CD4-positive, alpha-beta T cell treated with Interleukin-15 for 1 hour (primary cell): ENCODE data around the gene PACSIN2.
"Not testable (repeated sequence)": the region's sequence is repeated elsewhere in the genome, so short reads cannot be mapped to it uniquely, and the experiment has no call there.

Experiments
- DNase-seq: peaks from one replicate; pipeline ENCODE4 v3.0.0-alpha.2; 2020

Gene PACSIN2

DNA sequence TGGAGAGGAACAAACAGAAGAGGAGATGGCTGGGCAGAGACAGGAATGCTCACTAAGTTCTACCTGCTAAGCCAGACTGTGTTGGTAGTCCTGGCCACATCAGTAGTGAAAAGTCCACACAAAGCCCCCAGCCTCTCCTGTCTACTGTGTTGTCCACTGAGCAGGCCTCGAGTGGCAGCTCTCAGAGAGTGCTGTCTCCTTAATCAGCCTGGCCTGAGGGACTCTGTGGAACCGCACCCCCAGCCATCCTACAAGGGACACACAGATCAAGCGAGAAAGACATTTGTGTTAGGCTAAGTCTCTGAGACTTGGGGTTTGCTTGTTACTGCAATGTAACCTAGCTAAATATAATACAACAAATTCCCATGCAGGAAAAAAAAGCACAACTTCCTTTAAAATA is 71.0 kb downstream of the PACSIN2 start:
- DNase-seq, result no peak

DNA sequence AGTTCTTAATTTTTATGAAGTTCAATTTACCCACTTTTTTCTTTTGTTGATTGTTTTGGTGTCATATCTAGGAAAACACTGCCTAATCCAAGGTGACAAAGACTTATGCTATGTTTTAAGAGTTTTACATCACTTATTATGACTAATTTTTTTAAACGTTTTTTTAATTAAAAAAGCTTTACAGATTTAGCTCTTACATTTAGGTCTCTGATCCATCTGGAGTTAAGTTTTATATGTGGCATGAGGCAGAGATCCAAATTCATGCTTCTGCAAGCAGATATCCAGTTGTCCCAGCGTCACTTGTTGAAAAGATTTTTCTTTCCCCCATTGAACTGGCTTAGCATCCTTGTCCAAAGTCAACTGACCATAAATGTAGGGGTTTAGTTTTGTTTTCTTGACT is 72.6 kb downstream of the PACSIN2 start:
- DNase-seq, result no peak

DNA sequence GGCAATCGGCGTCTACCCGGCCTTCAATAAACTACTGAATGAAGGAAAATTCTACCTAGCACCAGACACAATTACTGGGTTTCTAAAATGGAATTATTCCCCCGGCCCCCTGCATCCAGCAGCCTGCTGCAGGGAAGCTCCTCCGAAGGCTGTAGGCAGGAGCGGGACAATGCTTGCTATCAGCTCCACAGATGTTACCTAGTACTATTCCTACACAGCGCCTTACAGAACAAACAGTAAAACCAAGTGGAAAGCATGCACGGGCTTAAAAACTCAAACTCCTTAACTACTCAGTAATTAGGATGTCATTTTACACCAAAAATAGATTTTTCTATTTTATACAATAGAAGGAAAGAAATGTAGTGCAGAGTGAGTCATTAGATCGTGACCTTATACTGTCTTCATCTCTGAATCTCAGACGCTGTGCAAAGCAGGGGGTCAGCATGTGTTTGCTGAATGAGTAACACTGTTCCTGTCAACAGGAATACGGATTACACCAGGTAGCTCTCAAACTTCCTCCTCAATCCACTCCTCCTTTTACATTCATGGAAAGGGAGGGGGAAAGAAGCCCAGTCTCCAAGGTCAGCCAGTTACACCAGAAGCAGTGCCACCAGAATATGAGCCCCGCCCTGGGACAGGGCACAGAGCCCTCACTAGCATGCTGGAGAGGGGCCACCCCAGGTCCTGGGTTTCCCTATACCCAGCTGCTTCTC is 74.9 kb downstream of the PACSIN2 start:
- no peak for DNase-seq

DNA sequence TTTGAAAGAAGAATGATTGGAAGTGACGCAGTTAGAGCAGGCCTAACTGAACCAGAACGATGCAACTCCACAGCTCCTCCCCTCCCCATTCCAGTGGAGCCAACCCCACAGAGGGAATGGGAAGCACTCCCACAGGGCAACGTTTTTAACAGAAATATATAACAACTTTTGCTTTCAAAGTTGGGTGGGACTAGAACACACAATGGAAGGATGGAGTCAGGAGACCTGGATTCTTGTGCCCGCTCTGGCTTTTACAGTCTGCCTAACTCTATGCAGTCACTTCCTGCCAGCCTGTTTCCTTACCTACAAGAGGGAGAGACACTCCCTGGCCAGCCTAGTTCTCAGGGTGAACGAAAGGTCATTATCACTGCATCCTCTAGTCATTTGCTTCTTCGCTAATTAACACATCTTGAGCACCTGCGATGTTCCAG is 75.5 kb downstream of the PACSIN2 start:
- DNase-seq, result no peak

DNA sequence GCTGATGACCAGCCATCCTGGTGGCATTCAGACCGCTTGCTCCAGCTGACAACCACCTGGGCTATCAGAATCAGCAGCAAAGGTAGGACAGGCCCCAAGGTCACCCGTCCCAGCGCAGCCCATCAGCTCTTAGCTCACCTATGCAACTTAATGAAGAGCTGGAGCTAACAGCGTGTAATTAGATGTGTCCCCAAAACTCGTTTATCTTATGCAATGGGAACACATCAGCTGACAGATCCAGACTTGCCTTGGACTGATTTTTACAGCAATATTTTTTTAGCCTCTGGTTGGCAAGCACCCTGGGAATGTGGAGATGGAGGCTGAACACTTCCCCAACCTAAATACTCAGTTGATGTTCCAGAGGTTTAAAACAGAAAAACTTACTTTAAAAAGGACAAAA is 76.0 kb downstream of the PACSIN2 start:
- no peak for DNase-seq

DNA sequence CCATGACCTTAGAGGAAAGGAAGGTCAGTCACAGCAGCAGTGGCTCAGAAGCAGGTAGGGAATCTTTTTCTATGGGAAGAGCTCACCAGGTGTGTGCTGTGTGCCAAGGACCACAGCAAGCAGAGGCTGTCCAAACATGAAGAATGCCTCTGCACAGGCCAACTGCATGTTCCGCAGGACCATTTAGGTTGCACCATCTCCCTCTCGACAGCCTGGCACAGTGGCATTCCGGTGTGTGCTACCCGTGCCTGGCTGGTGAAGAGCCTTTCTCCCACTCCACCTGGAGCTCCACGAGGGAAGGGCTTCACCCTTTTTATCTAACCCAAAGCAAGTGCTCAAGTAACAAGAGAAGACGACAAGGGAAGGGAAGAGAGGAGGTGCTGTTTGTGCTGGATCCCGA is 76.5 kb downstream of the PACSIN2 start:
- no peak for DNase-seq

DNA sequence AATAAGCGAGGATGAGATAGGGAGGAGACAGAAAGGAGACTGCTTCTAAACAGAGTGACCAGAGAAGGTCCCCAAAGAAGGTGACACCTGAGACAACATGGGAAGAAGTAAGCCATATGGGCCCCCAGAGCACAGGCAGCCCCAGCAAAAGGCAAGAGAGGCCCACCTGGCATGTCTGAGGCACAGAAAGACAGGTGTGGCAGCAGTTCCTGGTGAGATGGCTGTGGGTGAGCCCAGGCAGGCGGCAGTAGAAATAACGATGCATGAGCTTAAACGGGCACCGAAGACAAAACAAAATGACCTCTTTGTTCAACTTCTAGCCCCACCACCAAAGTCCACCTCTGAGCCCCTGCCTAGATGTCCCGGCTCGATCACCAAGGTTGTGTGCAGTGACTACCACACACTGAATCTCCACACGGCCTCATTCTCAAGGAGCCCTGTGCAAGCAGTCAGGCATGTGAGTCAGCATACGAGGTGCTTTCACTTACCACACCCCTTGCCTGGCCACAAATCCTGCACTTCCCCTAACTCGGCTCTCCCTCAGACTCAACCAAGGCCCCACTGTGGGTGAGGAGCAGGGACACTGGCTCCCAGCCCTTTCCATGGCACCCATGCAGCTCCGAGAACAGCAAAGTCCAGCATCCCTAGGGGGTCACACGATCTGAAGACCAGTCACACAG is 77.6 kb downstream of the PACSIN2 start:
- DNase-seq, result peak; percentile 80

DNA sequence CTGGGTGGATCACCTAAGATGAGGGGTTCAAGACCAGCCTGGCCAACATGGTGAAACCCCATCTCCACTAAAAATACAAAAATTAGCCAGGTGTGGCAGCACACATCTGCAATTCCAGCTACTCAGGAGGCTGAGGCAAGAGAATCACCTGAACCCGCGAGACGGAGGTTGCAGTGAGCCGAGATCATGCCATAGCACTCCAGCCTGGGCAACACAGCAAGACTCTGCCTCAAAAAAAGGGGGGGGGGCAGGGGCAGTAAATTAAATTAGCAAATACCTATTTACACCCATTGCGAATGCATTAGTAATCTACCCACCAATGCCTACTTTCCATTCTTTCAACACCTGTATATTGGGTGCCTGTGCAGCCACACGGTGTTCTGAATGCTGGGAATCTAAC is 78.3 kb downstream of the PACSIN2 start:
- not testable (repeated sequence) for DNase-seq

DNA sequence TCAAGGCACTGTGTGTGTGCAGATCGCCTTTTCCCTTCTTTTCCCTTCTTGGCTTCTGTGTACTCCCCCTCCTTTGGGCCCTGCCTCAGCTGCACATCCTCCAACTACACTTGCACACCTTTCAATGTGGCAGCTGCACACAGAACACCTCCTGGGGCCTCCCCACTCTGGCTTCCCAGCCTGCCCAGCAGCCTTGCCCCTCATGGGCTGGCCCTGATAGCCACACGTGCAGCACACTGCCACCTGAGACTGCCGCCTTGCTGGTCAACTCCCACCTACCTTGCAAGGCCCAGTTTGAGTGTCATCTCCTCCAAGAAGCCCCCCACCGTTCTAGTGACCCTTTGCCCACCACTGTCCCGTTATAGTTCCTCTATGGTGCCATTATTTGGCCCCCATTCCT is 80.6 kb downstream of the PACSIN2 start:
- no peak for DNase-seq

DNA sequence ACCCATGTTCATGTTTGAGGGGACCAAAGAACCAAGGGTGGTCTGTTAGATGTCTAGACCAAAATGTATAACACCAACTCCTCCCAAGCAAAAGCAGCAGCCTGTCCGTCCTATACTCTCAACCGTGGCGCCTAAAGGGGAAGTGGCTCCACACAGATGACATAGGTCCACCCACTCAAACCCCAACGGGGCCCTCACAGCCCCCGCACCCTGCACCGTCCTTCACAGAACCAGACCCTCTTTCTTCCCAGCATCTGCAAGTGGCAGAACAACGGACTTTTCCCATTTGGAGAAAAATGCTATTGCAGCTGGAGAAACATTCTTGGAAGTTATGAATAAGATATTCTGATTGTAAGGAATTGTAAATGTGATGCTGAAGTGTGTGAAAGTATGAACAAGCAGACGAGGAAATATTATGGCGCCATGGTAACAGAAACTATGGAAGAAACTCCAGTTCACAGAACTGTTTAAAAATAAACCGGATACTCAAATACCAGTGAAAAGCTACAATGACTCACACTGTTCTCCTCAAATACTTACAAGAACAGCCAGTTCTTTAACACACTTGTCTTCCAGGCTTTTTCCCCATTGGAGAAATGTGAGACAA is 81.4 kb downstream of the PACSIN2 start:
- peak; percentile 77 for DNase-seq

DNA sequence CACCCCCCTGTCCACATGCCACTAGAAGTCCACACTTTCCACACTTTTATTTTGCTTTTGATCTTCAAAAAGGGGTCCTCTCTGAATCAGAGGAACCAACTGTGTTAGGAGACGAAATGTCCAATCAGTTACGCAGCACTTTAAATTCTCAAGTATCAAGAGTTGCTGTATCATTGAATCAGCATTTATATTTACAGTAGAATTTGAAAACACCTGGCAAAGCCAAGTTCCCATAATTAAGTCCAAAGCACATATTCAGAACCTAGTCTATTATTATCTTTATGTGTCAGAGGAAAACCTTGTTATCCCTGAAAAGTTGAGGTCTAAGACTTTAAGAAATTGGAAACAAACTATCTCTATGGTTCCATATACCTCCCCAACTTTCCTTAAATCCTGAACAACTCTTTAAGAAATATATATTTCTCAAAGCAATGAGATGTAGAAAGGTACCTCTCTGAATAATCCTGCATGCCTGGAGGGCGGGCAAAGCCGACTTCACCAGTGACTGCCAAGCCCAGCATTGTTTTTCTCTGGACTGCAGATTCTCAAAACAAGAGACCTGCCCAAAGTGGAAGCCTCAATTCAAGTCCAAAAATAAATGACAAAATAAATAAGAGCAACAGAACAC is 82.0 kb downstream of the PACSIN2 start:
- no peak for DNase-seq

DNA sequence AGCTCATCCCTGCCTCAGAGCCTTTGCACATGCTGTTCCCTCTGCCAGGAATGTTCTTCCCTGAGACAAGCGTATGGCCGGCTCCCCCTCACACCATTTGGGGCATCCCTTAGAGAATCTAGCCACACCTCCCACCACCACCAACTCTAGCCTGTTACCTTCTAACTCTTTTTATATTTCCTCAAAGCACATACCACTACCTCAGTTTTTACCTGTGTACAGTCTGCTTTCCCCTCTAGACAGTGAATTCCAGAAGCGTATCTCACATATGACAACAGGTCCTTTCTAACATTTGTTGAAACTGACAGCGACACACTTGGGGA is 82.8 kb downstream of the PACSIN2 start:
- no peak for DNase-seq

DNA sequence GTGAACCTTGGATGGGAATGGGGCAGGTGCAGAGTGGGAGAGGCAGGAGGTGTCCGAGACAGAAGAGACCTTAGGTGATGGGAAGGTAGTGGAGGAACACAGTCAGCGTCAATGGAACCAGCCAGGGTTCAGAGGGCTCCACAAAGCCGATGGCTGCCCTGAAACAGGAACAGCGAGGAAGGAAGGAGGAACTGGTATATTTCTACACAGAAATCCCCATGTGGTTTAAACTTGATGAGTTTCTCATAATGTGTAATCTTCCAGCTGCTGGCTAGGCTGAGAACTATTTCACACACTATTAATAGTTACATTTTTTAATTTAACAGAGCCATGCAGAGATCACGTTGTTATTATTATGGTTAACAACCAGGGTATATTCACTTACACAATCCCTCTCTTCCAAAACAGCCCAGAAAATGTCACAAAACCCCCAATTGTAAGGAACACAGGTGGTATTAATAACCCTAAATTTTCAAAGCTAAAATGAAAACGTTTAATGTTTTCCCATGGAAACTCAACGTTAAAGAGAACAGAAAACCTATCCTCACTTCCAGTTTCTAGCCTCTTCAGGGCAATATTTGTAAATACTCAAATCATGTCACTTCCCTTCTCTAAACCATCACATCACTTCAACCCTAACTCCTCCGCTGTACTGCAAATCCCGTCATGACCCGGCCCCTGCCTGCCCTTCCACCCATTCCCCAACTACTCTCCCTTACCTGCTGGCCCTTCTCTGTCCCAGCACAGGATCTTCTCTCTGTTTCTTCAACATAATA is 83.3 kb downstream of the PACSIN2 start:
- DNase-seq, result peak; percentile 53

DNA sequence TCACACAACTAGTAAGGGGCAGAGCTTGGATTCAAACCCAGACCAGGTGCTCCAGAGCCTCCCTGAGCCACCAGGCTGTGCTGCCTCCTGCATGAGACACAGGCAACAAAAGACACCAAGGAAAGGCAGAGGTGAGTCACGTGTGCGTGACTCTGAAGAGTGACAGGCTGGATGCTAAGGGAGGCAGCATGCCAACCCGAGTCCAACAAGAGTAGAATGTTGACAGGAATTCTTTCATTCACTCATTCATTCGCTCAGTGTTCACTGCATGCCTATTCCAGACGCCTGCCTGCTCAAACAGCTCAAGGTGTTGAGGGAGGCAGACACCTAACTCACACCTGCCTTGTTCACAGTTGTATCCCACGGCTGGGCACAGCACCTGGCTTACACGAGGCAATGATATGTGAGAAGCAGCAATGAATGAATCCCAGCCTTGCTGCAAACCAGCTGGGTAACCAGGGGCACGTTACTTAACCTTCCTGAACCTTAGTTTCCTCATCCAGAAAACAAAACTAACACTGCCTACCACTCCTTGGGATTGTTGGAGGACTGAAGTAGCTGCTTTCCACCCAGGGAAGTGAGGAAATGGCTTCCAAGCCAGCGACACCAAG is 84.0 kb downstream of the PACSIN2 start:
- peak; percentile 59 for DNase-seq

DNA sequence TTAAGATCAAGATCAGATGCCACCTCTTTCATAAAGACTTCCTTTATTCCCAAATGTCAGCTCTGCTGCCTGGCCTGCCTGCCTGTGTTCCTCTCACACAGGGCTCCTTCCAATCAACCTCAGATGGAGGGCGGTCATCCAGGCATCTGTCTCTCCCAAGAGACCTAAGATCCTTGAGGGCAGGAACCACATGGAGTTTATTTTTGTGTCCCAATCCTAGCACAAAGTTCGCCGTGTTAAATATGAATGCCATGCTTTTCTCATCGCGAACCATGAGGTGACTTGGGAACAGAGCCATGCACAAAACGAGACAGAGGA is 85.2 kb downstream of the PACSIN2 start:
- no peak for DNase-seq

DNA sequence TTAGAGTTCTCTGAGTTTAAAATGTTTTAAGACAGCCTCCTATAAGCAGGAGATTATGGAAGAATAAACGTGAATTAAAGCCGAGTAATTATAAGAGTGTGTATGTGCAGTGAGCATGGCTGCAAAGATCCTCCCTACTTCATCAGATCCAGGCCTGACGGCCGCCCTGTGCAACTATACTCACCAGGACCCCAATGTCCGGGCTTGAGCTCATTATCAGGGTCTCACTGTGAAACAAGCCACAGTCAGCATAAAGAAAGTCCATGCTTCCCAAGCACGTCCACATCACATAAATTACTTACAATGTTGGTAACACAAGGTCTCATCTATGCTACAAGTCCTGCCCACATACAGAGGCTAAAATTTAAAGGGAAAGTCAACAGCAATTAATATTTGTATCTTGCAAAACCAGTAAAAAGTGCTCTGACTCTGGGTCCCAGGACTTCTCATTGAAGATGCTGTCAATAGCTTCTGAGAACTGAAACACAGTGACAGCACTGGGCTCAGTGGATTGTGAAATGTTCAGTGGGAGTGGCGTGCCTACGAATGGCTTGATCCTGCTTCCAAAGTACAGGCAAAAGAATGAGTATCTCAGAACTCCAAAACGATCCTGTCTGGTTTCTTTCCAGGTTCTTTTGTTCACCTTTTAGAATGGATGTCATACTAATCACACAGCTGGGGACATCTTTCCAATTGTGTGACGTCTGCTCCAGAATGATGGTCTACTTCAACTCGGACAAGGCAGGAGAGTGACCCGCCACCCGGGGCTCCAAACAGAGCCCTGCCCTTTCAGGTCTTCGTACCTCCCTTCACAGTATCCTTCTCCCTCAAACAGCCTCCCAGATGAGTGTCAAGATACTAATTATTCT is 85.7 kb downstream of the PACSIN2 start:
- peak; percentile 40 for DNase-seq

DNA sequence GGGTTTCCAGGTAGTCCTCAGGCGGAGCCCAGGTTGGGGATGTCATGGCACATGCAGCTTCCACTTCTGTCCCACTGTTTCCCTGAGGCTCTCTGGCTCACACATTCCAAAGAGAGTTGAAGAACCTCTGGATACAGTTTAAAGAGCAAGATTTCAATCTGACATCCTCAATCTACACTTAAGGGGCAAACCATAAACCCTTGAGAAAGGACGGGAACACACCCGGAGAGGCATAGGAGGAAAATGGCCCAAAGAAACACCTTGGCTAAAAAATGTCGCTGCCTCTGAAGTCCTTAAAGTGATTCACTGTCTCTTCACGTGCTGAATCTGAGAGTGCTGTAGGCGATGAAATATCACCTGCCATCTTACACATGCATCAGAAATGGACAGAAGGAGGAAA is 87.0 kb downstream of the PACSIN2 start:
- DNase-seq, result no peak

DNA sequence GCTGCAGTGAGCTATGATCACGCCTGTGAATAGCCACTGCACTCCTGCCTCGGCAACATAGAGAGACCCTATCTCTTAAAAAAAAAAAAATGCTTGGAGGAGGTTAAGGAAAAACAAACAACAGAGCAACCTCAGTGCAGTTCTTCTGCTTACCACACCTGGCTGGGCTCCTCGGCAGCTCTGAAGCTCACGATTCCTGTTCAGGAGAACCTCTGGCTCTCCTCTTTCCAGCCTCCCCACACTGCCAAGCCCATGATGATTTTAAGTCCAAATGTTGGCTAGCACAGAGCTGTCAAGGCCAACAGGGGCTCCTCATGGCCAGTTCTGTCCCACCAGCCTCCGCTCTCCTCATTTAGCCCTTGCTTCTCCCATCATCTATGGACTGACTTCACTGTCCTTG is 88.2 kb downstream of the PACSIN2 start:
- no peak for DNase-seq

DNA sequence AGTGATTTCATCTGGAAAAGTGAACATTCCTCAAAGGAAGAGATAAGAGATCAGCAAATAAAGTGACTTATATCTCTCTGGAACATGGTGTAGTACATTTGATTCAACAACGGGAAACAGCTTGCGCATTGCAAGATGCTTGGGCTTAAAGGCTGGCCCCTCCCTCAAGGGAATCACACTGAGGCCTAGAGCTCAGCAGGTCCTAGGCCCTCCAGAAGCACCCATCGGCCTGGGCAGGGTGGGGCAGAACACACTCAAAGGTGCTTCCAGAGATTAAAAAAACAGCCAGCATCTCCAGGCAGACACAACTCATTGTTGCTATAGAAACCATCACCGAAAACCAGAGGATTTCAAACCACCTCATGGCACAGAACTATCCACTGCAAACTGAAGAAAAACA is 88.8 kb downstream of the PACSIN2 start:
- DNase-seq, result no peak

DNA sequence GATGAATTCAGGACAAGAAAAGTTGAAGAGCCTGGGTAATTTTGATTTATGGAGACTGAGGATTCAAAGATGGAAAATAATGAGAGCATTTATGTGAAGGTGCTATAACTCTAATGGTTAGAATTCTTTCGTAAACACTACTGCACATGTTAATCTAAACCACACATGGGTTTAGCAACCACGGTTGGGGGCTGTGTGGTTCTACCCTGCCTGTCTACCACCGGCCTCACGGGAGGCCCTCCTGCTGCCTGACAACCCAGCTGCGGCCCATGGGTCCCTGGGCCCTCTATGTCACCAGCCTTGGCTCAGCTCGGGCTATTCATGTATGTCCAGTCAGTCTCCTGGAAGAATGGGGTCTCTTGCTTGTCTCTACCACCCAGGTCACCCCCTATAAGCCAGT is 89.4 kb downstream of the PACSIN2 start:
- DNase-seq, result no peak

DNA sequence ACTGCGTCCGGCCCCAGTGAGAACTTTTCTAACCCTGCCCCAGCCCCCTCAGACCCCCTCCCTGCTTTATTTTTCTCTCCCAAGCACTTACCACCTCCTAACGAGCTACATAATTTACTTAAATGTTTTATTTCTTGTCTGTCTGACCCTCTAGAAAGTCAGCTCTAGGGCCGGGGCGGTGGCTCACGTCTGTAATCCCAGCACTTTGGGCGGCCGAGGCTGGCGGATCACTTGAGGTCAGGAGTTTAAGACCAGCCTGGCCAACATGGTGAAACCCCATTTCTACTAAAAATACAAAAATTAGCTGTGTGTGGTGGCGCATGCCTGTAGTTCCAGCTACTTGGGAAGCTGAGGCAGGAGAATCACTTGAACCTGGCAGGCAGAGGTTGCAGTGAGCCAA is 89.9 kb downstream of the PACSIN2 start:
- not testable (repeated sequence) for DNase-seq

DNA sequence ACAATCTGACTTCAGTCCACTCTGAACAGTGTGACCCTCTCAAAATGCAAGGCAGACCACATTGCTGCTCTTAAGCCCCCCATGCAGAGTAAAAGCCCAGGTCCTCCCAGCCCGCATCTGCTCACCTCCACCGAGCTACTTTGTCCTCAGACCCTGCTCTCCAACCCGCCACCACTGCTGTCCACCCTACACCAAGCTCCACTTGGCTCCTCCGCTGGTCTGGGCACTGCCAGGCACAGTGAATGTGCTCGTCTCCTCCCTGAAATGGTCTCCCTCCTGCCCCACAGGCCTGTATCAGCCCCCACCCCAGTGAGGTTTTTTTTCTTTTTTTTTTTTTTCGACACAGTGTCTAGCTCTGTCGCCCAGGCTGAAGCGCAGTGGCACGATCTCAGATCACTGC is 90.5 kb downstream of the PACSIN2 start:
- no peak for DNase-seq
